Osteoblast (primary cell): Measurements from ENCODE around the gene STPG4. TPM values are rescaled to one million over a fixed set of nuclear protein-coding genes. Genes with fewer than 3 reads are reported as not detected.
"Not testable (repeated sequence)": the region's sequence is repeated elsewhere in the genome, so short reads cannot be mapped to it uniquely, and the experiment has no call there.

Experiments
- DNase-seq: peaks from one replicate; pipeline ENCODE4 v3.0.0; 2011; ENCODE audit warnings: low spot score, mixed read lengths; ENCODE audit not compliant: insufficient read length; ENCODE audit errors: missing footprints
- H2AFZ ChIP-seq: 2 replicates; pipeline ENCODE4 v1.6.0; 2011; ENCODE audit warnings: mild to moderate bottlenecking, low read length
- H3K27ac ChIP-seq: 2 replicates; pipeline ENCODE4 v1.5.1; 2011; ENCODE audit warnings: mild to moderate bottlenecking, low read depth, low read length, moderate library complexity
- H3K27me3 ChIP-seq: 2 replicates; pipeline ENCODE4 v1.6.0; 2012; ENCODE audit warnings: mild to moderate bottlenecking, control low read depth, inconsistent platforms, low read length, moderate library complexity; ENCODE audit not compliant: insufficient read depth
- H3K36me3 ChIP-seq: 2 replicates; pipeline ENCODE4 v1.5.1; 2011; ENCODE audit warnings: mild to moderate bottlenecking, low read length, control low read depth, moderate library complexity; ENCODE audit not compliant: insufficient read depth
- H3K4me1 ChIP-seq: 2 replicates; pipeline ENCODE4 v1.5.1; 2011; ENCODE audit warnings: mild to moderate bottlenecking, low read length, control low read depth, moderate library complexity; ENCODE audit not compliant: insufficient read depth
- H3K4me2 ChIP-seq: 2 replicates; pipeline ENCODE4 v1.6.0; 2011; ENCODE audit warnings: mild to moderate bottlenecking, low read length; ENCODE audit not compliant: insufficient read depth
- H3K4me3 ChIP-seq: fragments of 200-600 bp; sonication (generic); 3 replicates; pipeline ENCODE4 v1.5.1; 2012; ENCODE audit warnings: mild to moderate bottlenecking, low read length, inconsistent platforms; ENCODE audit not compliant: insufficient read depth
- H3K79me2 ChIP-seq: 2 replicates; pipeline ENCODE4 v1.6.0; 2012; ENCODE audit warnings: mild to moderate bottlenecking, low read length, control low read depth, inconsistent platforms; ENCODE audit not compliant: insufficient read depth
- H3K9me3 ChIP-seq: 2 replicates; pipeline ENCODE4 v1.5.1; 2011; ENCODE audit warnings: low read depth, low read length, control low read depth
- H4K20me1 ChIP-seq: 2 replicates; pipeline ENCODE4 v1.6.0; 2012; ENCODE audit warnings: mild to moderate bottlenecking, low read length, control low read depth; ENCODE audit not compliant: insufficient read depth
- CTCF ChIP-seq: IDR thresholded peaks from 2 replicates; pipeline ENCODE4 v1.5.1; 2011; ENCODE audit warnings: mild to moderate bottlenecking, low read depth, low read length, moderate library complexity; ENCODE audit errors: extremely low read depth
- total RNA-seq: library from RNA; depleted of rRNA; stranded (reverse); fragments of >200 nt; gene quantifications from 2 replicates; pipeline ENCODE4 v1.2.3, GENCODE V29; 2012

The STPG4 gene
- total RNA-seq, 1 donor = 0.72 TPM

- Histone ChIP-seq H3K4me1 (peaks cover 35% of the 10 kb centered on the region), H3K4me2 (no peak overlapping the region), H2AFZ (no peak overlapping the region), H3K36me3 (no peaks in the 10 kb centered on the region), H3K27ac (no peak overlapping the region), H4K20me1 (no peaks in the 10 kb centered on the region), H3K79me2 (no peaks in the 10 kb centered on the region), H3K9me3 (no peaks in the 10 kb centered on the region), H3K27me3 (no peaks in the 10 kb centered on the region), H3K4me3 (no peak overlapping the region)
- no peak for TF ChIP-seq CTCF
- no peak for DNase-seq
Measured at GRCh38 chr2:47187069-47187468, 32.0 kb upstream of the STPG4 start.

DNA sequence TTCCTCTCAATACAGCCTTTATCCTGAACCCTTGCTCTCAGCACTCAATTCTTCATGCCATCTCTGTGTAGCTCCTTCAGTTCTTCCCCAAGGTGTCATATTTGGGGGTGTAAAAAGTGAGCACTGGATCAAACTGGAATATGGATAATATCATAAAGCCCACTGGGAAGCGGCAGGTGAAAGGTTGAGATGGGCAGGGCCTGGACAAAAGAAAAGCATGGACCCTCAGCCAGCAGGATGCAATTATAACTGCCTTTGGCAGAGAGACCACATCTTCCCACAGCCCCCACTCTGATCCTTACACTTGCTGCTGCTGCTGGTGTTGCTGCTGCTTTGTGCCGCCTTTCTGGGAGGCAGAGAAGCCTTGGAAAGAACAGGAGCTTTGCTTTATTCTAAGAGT, 31.2 kb upstream of the STPG4 start:
- H3K4me3 ChIP-seq = no peak overlapping the region
- H3K9me3 ChIP-seq = no peaks in the 10 kb centered on the region
- no peak for TF ChIP-seq CTCF
- no peaks in the 10 kb centered on the region for H3K36me3 ChIP-seq
- H3K27me3 ChIP-seq = no peaks in the 10 kb centered on the region
- no peaks in the 10 kb centered on the region for H3K79me2 ChIP-seq
- H3K4me2 ChIP-seq = no peak overlapping the region
- H2AFZ ChIP-seq = no peak overlapping the region
- H3K4me1 ChIP-seq = peaks cover 28% of the 10 kb centered on the region
- no peak for DNase-seq
- no peak overlapping the region for H3K27ac ChIP-seq
- H4K20me1 ChIP-seq = no peaks in the 10 kb centered on the region

DNA sequence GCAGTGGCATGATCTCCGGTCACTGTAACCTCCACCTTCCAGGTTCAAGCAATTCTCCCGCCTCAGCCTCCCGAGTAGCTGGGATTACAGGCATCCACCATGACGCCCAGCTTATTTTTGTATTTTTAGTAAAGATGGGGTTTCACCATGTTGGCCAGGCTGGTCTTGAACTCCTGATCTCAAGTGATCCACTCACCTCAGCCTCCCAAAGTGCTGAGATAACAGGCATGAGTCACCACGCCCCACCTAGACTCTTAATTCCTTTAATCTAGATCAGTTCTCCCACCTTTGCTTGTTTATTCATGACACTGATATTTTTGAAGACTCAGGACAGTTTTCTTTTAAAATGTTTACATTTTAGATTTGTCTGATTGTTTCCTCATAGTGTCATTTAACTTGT, 30.0 kb upstream of the STPG4 start:
- H3K79me2 ChIP-seq, H3K27ac ChIP-seq, H3K27me3 ChIP-seq, DNase-seq, H3K9me3 ChIP-seq, H4K20me1 ChIP-seq, H2AFZ ChIP-seq, H3K4me3 ChIP-seq, H3K36me3 ChIP-seq, H3K4me2 ChIP-seq: not testable (repeated sequence)
- peaks cover 16% of the 10 kb centered on the region for H3K4me1 ChIP-seq

DNA sequence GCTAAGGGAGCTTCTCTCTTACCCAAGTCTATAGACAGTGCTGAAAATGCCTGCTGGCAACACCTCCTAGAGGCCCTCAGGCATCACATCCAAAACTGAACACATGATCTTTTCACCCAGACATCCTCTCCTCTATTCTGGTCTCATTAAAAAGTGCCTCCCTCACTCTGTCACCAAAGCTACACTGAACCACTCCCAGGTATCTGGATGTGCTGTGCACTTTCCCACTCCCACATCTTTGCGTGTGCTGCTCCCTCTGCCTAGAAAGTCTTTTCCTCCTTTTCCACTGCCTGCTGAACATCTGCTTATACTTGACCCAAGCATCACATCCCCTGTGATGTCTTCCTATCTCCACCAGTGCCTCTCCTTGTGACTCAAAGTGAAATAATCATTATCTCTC, 26.1 kb upstream of the STPG4 start:
- no peak overlapping the region for H3K27ac ChIP-seq
- no peaks in the 10 kb centered on the region for H3K27me3 ChIP-seq
- H3K79me2 ChIP-seq = peaks cover under 1% of the 10 kb centered on the region
- no peaks in the 10 kb centered on the region for H4K20me1 ChIP-seq
- TF ChIP-seq CTCF = no peak
- no peaks in the 10 kb centered on the region for H3K36me3 ChIP-seq
- no peak overlapping the region for H2AFZ ChIP-seq
- H3K4me1 ChIP-seq = peaks cover 11% of the 10 kb centered on the region
- no peak overlapping the region for H3K4me2 ChIP-seq
- DNase-seq = no peak
- H3K4me3 ChIP-seq = no peak overlapping the region
- H3K9me3 ChIP-seq = no peaks in the 10 kb centered on the region
